ENCODE results near the gene RXFP2.

The RXFP2 gene

GRCh38 chr13:31807090-31807541, 67.8 kb downstream of the RXFP2 start:
- ATAC-seq = no peak

GRCh38 chr13:31814536-31814935, 75.2 kb downstream of the RXFP2 start:
- ATAC-seq = no peak
- no peak for TF ChIP-seq PATZ1 (CRISPR knock-in tag; IDR thresholded peaks at IDR 0.05; ENCODE audit: borderline replicate concordance)

More at GRCh38 chr13:31807090-31807541, 67.8 kb downstream of the RXFP2 start:
- TF ChIP-seq SNAI2 (CRISPR knock-in tag; IDR thresholded peaks at IDR 0.05) = no peak
- no peak for TF ChIP-seq CSRNP3 (CRISPR knock-in tag; IDR thresholded peaks at IDR 0.05)
- TF ChIP-seq BACH2 (CRISPR knock-in tag; IDR thresholded peaks at IDR 0.05; ENCODE audit: borderline replicate concordance) = no peak
- TF ChIP-seq, protein P1, sequence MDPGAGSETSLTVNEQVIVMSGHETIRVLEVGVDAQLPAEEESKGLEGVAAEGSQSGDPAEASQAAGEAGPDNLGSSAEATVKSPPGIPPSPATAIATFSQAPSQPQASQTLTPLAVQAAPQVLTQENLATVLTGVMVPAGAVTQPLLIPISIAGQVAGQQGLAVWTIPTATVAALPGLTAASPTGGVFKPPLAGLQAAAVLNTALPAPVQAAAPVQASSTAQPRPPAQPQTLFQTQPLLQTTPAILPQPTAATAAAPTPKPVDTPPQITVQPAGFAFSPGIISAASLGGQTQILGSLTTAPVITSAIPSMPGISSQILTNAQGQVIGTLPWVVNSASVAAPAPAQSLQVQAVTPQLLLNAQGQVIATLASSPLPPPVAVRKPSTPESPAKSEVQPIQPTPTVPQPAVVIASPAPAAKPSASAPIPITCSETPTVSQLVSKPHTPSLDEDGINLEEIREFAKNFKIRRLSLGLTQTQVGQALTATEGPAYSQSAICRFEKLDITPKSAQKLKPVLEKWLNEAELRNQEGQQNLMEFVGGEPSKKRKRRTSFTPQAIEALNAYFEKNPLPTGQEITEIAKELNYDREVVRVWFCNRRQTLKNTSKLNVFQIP (CRISPR knock-in tag; IDR thresholded peaks at IDR 0.05; ENCODE audit: borderline replicate concordance, low read depth) = no peak
- TF ChIP-seq CREB5 (CRISPR knock-in tag; IDR thresholded peaks at IDR 0.05; ENCODE audit: low read depth) = no peak
- no peak for TF ChIP-seq ZNF8 (CRISPR knock-in tag; IDR thresholded peaks at IDR 0.05)
- no peak for TF ChIP-seq TOX (CRISPR knock-in tag; IDR thresholded peaks at IDR 0.05; ENCODE audit: borderline replicate concordance)
- TF ChIP-seq ZNF565 (CRISPR knock-in tag; conservative IDR thresholded peaks at IDR 0.05; ENCODE audit: low read depth) = no peak
- no peak for TF ChIP-seq ISL1 (CRISPR knock-in tag; IDR thresholded peaks at IDR 0.05)
- no peak for TF ChIP-seq PATZ1 (CRISPR knock-in tag; IDR thresholded peaks at IDR 0.05; ENCODE audit: borderline replicate concordance)
- TF ChIP-seq ZC3H10 (CRISPR knock-in tag; IDR thresholded peaks at IDR 0.05) = no peak

GRCh38 chr13:31815361-31816144, 76.2 kb downstream of the RXFP2 start:
- no peak for ATAC-seq
- TF ChIP-seq CSDC2 (CRISPR knock-in tag; IDR thresholded peaks at IDR 0.05) = no peak
- no peak for TF ChIP-seq ZNF565 (CRISPR knock-in tag; conservative IDR thresholded peaks at IDR 0.05; ENCODE audit: low read depth)
- TF ChIP-seq ZC3H10 (CRISPR knock-in tag; IDR thresholded peaks at IDR 0.05) = no peak
- no peak for TF ChIP-seq SNAI2 (CRISPR knock-in tag; IDR thresholded peaks at IDR 0.05)
- TF ChIP-seq TOX (CRISPR knock-in tag; IDR thresholded peaks at IDR 0.05; ENCODE audit: borderline replicate concordance) = no peak
- TF ChIP-seq ESRRG (CRISPR knock-in tag; IDR thresholded peaks at IDR 0.05) = no peak
- no peak for TF ChIP-seq CSRNP3 (CRISPR knock-in tag; IDR thresholded peaks at IDR 0.05)
- TF ChIP-seq ZNF70 (CRISPR knock-in tag; IDR thresholded peaks at IDR 0.05) = no peak
- TF ChIP-seq RARB (CRISPR knock-in tag; IDR thresholded peaks at IDR 0.05) = no peak
- TF ChIP-seq BACH2 (CRISPR knock-in tag; IDR thresholded peaks at IDR 0.05; ENCODE audit: borderline replicate concordance) = no peak

DNA sequence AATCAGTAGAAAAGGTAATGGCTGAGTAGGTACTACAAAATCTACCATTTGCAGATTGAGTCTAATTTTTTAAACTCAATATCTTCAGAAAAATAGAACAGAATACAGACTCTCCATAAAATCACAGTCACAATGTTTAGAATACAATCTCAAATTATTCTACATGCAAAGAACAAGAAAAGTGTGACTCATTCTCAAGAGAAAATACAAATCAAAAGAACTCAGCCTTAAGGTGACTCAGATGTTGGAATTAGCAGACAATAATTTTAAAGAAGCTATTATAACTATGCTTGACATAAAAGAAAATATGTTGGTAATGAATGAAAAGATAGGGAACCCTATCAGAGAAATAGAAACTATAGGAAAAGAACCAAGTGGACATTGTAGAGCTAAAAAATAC, 78.9 kb downstream of the RXFP2 start:
- no peak for ATAC-seq
- TF ChIP-seq ZFP3 (CRISPR knock-in tag; IDR thresholded peaks at IDR 0.05) (no peak), CSDC2 (CRISPR knock-in tag; IDR thresholded peaks at IDR 0.05) (no peak), PATZ1 (CRISPR knock-in tag; IDR thresholded peaks at IDR 0.05; ENCODE audit: borderline replicate concordance) (no peak), PPARA (CRISPR knock-in tag; IDR thresholded peaks at IDR 0.05; ENCODE audit: borderline replicate concordance) (no peak), ARNTL (CRISPR knock-in tag; IDR thresholded peaks at IDR 0.05; ENCODE audit: borderline replicate concordance, low read depth) (no peak), ZNF8 (CRISPR knock-in tag; IDR thresholded peaks at IDR 0.05) (no peak), OSR1 (CRISPR knock-in tag; IDR thresholded peaks at IDR 0.05) (no peak), ESRRG (CRISPR knock-in tag; IDR thresholded peaks at IDR 0.05) (no peak), ISL1 (CRISPR knock-in tag; IDR thresholded peaks at IDR 0.05) (no peak), TOX (CRISPR knock-in tag; IDR thresholded peaks at IDR 0.05; ENCODE audit: borderline replicate concordance) (no peak), CREB5 (CRISPR knock-in tag; IDR thresholded peaks at IDR 0.05; ENCODE audit: low read depth) (no peak), TCF4 (CRISPR knock-in tag; IDR thresholded peaks at IDR 0.05; ENCODE audit: borderline replicate concordance) (no peak), GLIS3 (CRISPR knock-in tag; IDR thresholded peaks at IDR 0.05) (no peak)

All from SK-N-SH treated with all-trans-retinoic acid at 6 μM for 48 hours (cell line).